Activated CD4-positive, alpha-beta memory T cell treated with anti-CD3 and anti-CD28 coated beads for 36 hours (primary cell): ENCODE results near the gene SLC17A9. TPM values are rescaled to one million over a fixed set of nuclear protein-coding genes. Genes with fewer than 3 reads are reported as not detected.
"Not testable (repeated sequence)": the region's sequence is repeated elsewhere in the genome, so short reads cannot be mapped to it uniquely, and the experiment has no call there.

Experiments
- CTCF ChIA-PET: fragments of 350-600 bp; sonication (Branson Sonifier 250); formaldehyde crosslinking; loops from one replicate; lab custom pipeline; 2021; ENCODE audit warnings: antibody characterized with exemption, inconsistent platforms; lab: Charles Lee
- POLR2A ChIA-PET: fragments of 350-600 bp; sonication (Branson Sonifier 250); formaldehyde crosslinking; loops from one replicate; lab custom pipeline; 2021; ENCODE audit warnings: antibody characterized with exemption; lab: Charles Lee
- DNase-seq: peaks from one replicate; pipeline ENCODE4 v3.0.0-alpha.2; 2020
- H3K27ac Mint-ChIP-seq: one replicate; pipeline ENCODE4 v1.8.0; 2021; ENCODE audit warnings: mixed read lengths
- H3K27me3 Mint-ChIP-seq: one replicate; pipeline ENCODE4 v1.8.0; 2021; ENCODE audit warnings: mixed read lengths
- H3K36me3 Mint-ChIP-seq: one replicate; pipeline ENCODE4 v1.8.0; 2021; ENCODE audit warnings: mixed read lengths
- H3K4me1 Mint-ChIP-seq: one replicate; pipeline ENCODE4 v1.8.0; 2021; ENCODE audit warnings: low read depth, mixed read lengths
- H3K4me3 Mint-ChIP-seq: one replicate; pipeline ENCODE4 v1.8.0; 2021; ENCODE audit warnings: mild to moderate bottlenecking, mixed read lengths
- H3K9me3 Mint-ChIP-seq: one replicate; pipeline ENCODE4 v1.8.0; 2021; ENCODE audit warnings: mixed read lengths
- intact Hi-C: fragments of 100-400 bp; cut with micrococcal nuclease; formaldehyde crosslinking; loops from one replicate; pipeline ENCODE4 v1.15.1; 2023
- total RNA-seq, 2 experiments: library from RNA; stranded (reverse); gene quantifications; one replicate each; pipeline ENCODE4 v1.2.3, GENCODE V29; 2021

The SLC17A9 gene
- total RNA-seq, 2 experiments from 2014 or later, result 9.5 to 9.7 TPM

DNA sequence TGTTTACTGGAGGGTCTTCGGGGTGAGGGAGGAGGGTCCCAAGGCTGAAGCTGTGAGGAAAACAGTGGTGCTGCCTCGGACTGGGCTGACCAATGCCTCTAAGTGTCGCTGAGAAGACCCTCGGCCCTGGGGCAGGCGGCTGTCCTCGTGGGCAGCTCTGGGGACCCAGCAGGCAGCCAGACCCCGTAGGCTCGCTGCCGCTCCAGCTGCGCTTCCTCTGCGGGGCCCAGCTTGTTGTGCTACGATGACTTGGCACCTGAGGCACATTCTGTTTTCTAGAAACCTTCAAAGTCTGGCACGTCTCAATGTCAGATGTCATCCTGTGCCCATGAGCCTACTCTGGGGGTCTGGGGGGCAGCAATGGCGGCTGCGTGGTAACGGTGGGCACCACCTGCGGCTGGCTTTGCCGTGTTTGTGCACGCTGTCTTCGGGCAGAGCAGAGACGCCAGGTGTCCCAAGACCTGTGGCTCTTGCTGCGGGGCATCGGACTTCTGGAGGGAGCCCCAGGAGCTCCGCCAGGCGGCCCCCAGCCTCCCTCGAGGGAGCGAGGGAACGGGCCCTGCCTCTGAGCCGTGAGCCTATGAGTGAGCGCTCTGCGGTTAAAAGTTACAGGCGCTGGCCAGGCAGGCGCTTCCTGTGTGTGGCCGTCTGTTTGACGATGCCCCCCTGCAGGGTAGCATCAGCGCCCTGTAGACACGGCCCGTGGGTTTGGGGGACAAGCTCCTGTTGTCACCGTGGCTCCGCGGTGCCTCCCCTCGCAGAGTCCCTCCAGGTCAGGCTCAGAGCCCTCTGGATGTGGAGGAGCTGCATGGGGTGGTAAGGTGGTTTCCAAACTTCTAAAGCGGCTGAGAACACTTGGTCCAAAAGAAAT lies 6.8 kb downstream of the SLC17A9 start:
- Mint-ChIP-seq H3K27ac (no peak overlapping the region), H3K36me3 (no peaks in the 10 kb centered on the region), H3K4me3 (no peak overlapping the region), H3K27me3 (no peaks in the 10 kb centered on the region), H3K9me3 (no peaks in the 10 kb centered on the region), H3K4me1 (peaks cover 4% of the 10 kb centered on the region)
- ChIA-PET POLR2A (no interaction called here), CTCF (interaction anchor here (1.7 kb wide), 1 partner anchor 13 kb away, joined by 8 read pairs; no protein-coding TSS in a partner anchor)
- intact Hi-C loops, result no loop called here
- no peak for DNase-seq

DNA sequence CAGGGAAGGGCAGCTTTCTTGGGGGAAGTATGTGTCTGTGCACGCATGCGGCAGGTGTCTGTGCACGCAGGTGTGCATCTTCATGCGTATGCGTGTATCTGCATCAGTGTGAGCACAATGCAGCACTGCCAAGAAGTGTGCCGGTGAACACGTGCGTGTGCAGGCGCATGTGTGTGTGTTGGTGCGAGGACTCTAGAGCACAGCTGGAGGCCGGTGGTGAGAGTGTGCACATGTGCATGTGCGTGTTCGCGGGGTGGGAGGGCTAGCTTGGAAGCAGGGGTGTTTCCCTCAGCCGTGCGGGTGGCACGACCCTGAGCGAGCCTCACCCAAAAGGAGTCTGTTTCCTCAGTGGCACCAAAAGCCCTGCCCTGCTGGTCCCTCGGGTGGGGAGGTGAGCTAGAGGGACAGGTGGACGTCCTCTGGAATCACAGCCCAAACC lies 7.5 kb downstream of the SLC17A9 start:
- no peaks in the 10 kb centered on the region for H3K9me3 Mint-ChIP-seq
- intact Hi-C loops, result no loop called here
- H3K27me3 Mint-ChIP-seq, result no peaks in the 10 kb centered on the region
- CTCF ChIA-PET, result interaction anchor here (1.7 kb wide), 1 partner anchor 13 kb away, joined by 8 read pairs; no protein-coding TSS in a partner anchor
- no peak overlapping the region for H3K4me3 Mint-ChIP-seq
- H3K4me1 Mint-ChIP-seq, result no peaks in the 10 kb centered on the region
- no peak overlapping the region for H3K27ac Mint-ChIP-seq
- DNase-seq, result no peak
- POLR2A ChIA-PET, result no interaction called here
- H3K36me3 Mint-ChIP-seq, result no peaks in the 10 kb centered on the region

DNA sequence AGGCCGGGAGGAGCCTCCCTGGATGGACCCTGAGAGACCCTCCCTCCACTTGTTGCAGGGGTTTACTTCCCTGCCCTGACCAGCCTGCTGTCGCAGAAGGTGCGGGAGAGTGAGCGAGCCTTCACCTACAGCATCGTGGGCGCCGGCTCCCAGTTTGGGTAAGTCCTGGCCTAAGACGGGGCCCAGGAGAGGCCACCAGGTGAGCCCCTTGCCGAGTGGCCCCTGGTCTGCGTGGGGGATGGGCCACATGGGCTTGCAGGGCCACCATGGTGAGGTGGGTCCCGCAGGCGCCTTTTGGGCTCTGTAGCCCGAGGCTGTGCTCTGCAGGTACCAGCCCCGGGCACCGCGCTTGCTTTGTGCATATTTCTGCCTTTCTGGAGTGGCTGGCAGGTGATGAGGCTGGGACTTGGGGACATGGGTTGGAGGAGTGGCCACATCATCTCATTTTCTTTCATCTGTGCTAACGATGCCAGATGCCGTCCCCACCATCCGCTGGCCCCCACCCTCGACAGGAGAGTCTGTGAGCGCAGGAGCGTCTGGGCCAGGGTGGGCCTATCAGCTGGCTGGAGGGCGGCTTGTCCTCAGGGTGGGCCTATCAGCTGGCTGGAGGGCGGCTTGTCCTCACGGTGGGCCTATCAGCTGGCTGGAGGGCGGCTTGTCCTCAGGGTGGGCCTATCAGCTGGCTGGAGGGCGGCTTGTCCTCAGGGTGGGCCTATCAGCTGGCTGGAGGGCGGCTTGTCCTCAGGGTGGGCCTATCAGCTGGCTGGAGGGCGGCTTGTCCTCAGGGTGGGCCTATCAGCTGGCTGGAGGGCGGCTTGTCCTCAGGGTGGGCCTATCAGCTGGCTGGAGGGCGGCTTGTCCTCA lies 8.2 kb downstream of the SLC17A9 start:
- POLR2A ChIA-PET, H3K27ac Mint-ChIP-seq, H3K4me1 Mint-ChIP-seq, DNase-seq, H3K36me3 Mint-ChIP-seq, H3K9me3 Mint-ChIP-seq, H3K4me3 Mint-ChIP-seq, intact Hi-C loops, H3K27me3 Mint-ChIP-seq: not testable (repeated sequence)
- CTCF ChIA-PET, result interaction anchor here (1.7 kb wide), 1 partner anchor 12 kb away, joined by 8 read pairs; no protein-coding TSS in a partner anchor

DNA sequence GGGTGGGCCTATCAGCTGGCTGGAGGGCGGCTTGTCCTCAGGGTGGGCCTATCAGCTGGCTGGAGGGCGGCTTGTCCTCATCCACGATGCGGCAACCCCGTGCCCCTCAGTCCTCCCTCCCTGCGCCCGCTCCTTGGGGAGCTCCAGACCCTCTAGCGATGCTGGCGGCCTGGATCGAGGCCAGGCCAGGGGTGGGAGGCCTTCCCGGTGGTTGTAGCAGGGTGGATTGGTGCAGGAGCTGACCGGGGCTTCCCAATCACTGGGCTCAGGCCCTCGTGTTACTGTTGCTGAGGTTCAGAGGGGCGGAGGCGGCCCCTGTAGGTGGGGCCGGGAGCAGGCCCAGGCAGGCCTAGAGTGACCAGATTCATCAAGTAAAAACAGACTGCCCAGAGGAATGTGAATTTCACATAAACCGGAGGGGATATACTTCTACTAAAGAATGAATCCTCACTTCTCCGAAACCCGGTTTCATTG lies 8.8 kb downstream of the SLC17A9 start:
- no peak for DNase-seq
- no peaks in the 10 kb centered on the region for H3K4me1 Mint-ChIP-seq
- intact Hi-C loops, result no loop called here
- ChIA-PET POLR2A (no interaction called here), CTCF (no interaction called here)
- no peaks in the 10 kb centered on the region for H3K9me3 Mint-ChIP-seq
- no peak overlapping the region for H3K4me3 Mint-ChIP-seq
- H3K27me3 Mint-ChIP-seq, result no peaks in the 10 kb centered on the region
- H3K36me3 Mint-ChIP-seq, result no peaks in the 10 kb centered on the region
- H3K27ac Mint-ChIP-seq, result no peak overlapping the region

DNA sequence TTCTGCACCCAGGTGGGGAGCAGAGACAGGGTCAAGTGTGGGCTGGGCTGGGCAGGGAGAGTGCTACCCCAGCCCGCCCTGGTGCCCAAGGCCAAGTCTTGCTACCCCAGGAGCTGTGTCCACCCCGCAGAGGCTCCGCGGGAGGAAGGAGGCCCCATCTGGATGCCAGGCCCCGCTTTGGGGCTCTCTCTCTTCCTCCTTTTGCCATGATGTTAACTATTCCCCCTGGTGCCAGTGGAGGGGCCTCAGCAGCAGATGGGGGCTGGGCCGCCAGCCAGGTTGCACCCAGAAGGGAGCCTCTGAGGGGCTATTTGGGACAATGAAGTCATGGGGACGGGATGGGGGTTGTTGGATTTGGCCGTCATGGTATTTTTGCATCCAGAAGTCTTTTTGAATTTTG lies 9.3 kb downstream of the SLC17A9 start:
- Mint-ChIP-seq H3K36me3 (no peaks in the 10 kb centered on the region), H3K4me1 (no peaks in the 10 kb centered on the region), H3K4me3 (no peak overlapping the region), H3K9me3 (no peaks in the 10 kb centered on the region), H3K27ac (no peak overlapping the region), H3K27me3 (no peaks in the 10 kb centered on the region)
- ChIA-PET CTCF (interaction anchor here (0.6 kb wide), 1 partner anchor 10 kb away, joined by 3 read pairs; no protein-coding TSS in a partner anchor), POLR2A (no interaction called here)
- intact Hi-C loops, result no loop called here
- no peak for DNase-seq

DNA sequence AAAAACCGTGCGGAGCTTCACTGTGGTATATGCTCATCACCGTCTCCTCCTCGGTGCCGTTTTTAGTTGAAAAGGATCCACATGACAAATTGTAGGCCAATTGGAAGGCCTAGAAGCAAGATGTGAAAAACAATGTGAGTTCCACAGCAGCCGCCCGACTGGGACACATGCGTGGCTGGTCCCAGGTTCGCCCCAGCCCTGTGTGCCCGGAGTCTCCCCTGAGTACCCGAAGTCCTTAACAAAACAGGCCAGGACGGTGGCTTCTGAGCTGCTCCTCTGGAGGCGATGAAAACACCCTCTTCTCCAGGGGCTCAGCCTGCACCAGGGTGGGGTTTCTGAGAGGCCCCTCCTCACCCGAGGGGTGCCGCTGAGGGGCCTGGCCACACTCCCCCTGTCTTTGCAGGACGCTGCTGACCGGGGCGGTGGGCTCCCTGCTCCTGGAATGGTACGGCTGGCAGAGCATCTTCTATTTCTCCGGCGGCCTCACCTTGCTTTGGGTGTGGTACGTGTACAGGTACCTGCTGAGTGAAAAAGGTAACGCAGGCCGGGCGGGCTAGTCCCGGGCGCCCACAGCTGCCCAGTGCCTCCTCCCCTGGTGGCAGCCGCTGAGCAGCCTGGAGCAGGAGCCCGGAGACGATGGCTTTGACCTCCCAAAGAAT lies 9.8 kb downstream of the SLC17A9 start:
- no peak overlapping the region for H3K4me3 Mint-ChIP-seq
- no peaks in the 10 kb centered on the region for H3K27me3 Mint-ChIP-seq
- intact Hi-C loops, result no loop called here
- no peak for DNase-seq
- no peaks in the 10 kb centered on the region for H3K36me3 Mint-ChIP-seq
- ChIA-PET CTCF (interaction anchor here (0.6 kb wide), 1 partner anchor 10 kb away, joined by 3 read pairs; no protein-coding TSS in a partner anchor), POLR2A (no interaction called here)
- H3K27ac Mint-ChIP-seq, result no peak overlapping the region
- no peaks in the 10 kb centered on the region for H3K9me3 Mint-ChIP-seq
- no peaks in the 10 kb centered on the region for H3K4me1 Mint-ChIP-seq

DNA sequence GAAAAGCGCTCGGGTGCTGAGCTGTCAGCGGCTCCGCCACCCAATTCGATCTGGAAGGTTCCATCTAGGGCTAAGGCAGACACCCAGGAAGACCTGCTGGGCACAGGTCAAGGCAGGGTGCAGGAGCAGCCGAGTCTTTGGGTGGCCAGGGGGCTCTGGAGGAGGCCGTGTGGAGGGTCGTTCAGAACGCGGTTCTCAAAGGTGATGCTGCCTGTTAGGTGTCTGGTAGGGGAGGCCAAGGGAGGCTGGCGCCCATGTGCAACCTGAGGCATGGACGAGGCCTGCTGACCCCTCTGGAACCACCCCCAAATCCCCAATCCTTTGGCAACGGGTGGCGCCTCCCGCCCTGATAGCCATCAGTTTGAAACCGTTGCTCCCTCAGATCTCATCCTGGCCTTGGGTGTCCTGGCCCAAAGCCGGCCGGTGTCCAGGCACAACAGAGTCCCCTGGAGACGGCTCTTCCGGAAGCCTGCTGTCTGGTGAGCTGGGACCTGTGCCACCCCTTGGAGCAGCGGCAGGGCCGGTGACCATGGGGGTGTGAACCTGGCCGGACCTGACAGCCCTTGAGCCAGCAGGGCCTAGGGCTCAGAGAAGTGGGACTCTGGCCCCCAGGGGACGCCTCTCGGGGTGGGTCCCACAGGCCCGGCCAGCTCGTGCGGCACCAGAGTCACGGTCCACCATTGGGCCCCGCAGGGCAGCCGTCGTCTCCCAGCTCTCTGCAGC lies 10.5 kb downstream of the SLC17A9 start:
- no peaks in the 10 kb centered on the region for H3K9me3 Mint-ChIP-seq
- CTCF ChIA-PET, result no interaction called here
- H3K4me3 Mint-ChIP-seq, result no peak overlapping the region
- POLR2A ChIA-PET, result no interaction called here
- H3K36me3 Mint-ChIP-seq, result no peaks in the 10 kb centered on the region
- no peaks in the 10 kb centered on the region for H3K4me1 Mint-ChIP-seq
- DNase-seq, result no peak
- no peak overlapping the region for H3K27ac Mint-ChIP-seq
- no peaks in the 10 kb centered on the region for H3K27me3 Mint-ChIP-seq
- intact Hi-C loops, result no loop called here

DNA sequence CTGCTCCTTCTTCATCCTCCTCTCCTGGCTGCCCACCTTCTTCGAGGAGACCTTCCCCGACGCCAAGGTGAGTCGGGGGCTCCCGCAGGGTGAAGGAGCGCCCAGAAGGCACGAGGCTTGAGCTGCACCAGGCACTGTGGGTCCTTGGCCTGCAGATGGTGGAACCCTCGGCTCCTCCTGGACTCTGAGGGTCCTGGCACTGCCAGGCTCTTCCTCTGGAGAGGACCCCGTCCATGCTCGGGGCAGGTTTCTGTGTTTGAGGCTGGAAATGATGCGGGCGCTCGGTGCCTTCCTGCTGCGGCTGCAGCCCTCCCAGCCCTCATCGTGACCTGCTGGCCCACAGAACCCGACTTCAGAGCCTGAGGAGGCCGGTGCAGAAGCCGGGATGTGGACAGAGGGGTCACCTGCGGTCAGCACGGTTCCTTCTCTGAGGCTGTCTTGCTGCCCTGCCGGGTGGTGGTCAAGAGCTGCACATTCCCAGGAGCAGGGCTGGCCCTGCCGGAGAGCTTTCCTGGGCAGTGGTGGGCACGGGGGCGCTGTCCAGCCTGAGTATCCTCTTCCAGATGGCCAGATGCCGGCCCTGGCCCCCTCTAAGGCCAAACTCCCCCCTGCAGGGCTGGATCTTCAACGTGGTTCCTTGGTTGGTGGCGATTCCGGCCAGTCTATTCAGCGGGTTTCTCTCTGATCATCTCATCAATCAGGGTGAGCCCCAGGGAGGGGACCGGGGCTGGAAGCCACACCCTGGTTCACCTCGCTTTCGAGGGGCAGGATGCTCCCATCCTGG lies 11.3 kb downstream of the SLC17A9 start:
- no peaks in the 10 kb centered on the region for H3K9me3 Mint-ChIP-seq
- no peaks in the 10 kb centered on the region for H3K36me3 Mint-ChIP-seq
- POLR2A ChIA-PET, result no interaction called here
- CTCF ChIA-PET, result no interaction called here
- no peak overlapping the region for H3K27ac Mint-ChIP-seq
- intact Hi-C loops, result no loop called here
- DNase-seq, result no peak
- H3K4me3 Mint-ChIP-seq, result no peak overlapping the region
- H3K4me1 Mint-ChIP-seq, result no peaks in the 10 kb centered on the region
- no peaks in the 10 kb centered on the region for H3K27me3 Mint-ChIP-seq

DNA sequence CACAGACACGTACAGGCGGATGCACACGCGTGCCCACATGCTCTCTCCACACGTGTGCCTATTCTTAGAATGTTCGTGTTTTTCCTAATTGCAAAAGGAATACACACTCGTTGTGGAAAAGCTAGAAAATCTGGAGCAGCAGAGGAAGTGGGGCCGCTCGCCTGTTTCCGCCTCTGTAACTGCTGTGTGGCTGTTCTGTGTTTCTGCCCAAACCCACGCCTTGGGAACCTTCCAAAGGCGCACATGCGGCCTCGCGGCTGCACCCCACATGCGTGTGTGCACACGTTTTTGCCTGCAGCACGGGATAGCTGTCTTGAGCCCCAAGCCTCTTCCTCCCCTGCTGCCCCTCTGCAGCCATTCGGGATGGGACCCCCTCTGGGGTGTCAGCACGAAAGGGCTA lies 12.2 kb downstream of the SLC17A9 start:
- POLR2A ChIA-PET, result no interaction called here
- Mint-ChIP-seq H3K4me1 (no peaks in the 10 kb centered on the region), H3K9me3 (no peaks in the 10 kb centered on the region), H3K4me3 (no peak overlapping the region), H3K36me3 (no peaks in the 10 kb centered on the region), H3K27ac (no peak overlapping the region), H3K27me3 (no peaks in the 10 kb centered on the region)
- intact Hi-C loops, result no loop called here
- DNase-seq, result no peak
- CTCF ChIA-PET, result no interaction called here

DNA sequence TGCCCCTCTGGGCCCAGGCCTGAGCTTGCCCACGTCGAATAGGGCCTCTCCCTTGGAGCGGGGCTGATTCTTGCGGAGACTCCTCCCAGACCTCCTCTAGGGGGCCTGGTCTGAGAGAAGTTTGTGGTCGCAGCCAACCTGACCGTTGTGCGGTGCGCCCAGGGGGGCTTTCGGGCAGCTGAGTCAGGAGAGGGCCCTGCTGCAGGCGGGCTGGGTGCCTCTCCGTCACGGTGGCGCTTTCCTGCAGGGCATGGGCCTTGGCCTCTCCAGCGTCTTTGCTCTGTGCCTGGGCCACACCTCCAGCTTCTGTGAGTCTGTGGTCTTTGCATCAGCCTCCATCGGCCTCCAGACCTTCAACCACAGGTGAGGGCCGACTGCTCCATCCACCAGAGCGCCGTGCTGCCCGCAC lies 12.9 kb downstream of the SLC17A9 start:
- intact Hi-C loops, result no loop called here
- no peaks in the 10 kb centered on the region for H3K9me3 Mint-ChIP-seq

More for the DNA sequence above, 12.9 kb downstream of the SLC17A9 start:
- no peak for DNase-seq
- ChIA-PET POLR2A (no interaction called here), CTCF (interaction anchor here (1.1 kb wide), 1 partner anchor 43 kb away, joined by 4 read pairs; no protein-coding TSS in a partner anchor)
- Mint-ChIP-seq H3K36me3 (no peaks in the 10 kb centered on the region), H3K4me1 (no peaks in the 10 kb centered on the region), H3K4me3 (no peak overlapping the region), H3K27me3 (no peaks in the 10 kb centered on the region), H3K27ac (no peak overlapping the region)
